HG03565 (cell line): ENCODE measurements around the gene PTCH1.

Source experiments
- ATAC-seq: cut with Tn5 transposase; IDR thresholded peaks from one replicate; pipeline ENCODE4 v1.9.1; 2021; ENCODE audit warnings: mild to moderate bottlenecking, moderate library complexity; ENCODE audit not compliant: unreplicated experiment

The PTCH1 gene

GRCh38 chr9:95468791-95469190 lies 48.0 kb downstream of the PTCH1 start:
- ATAC-seq = no peak

DNA sequence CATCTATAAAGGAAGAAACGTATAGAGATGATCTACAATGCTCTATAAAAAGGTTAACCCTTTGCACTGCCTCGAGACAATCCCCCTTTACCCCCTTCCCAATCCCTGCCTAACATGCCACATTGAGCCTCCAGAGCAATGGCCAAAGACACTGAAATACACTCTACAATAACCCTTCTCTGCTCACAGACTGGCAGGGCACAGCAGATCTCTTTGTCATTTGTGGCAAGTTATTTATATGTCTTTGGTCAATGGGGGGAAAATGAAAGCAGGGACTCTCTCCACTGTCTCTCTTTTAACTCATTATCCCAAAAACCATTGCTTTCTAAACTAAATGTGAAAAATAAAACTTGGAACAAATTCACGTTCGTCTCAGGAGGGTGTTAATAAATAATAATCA lies 51.7 kb downstream of the PTCH1 start:
- ATAC-seq = no peak

DNA sequence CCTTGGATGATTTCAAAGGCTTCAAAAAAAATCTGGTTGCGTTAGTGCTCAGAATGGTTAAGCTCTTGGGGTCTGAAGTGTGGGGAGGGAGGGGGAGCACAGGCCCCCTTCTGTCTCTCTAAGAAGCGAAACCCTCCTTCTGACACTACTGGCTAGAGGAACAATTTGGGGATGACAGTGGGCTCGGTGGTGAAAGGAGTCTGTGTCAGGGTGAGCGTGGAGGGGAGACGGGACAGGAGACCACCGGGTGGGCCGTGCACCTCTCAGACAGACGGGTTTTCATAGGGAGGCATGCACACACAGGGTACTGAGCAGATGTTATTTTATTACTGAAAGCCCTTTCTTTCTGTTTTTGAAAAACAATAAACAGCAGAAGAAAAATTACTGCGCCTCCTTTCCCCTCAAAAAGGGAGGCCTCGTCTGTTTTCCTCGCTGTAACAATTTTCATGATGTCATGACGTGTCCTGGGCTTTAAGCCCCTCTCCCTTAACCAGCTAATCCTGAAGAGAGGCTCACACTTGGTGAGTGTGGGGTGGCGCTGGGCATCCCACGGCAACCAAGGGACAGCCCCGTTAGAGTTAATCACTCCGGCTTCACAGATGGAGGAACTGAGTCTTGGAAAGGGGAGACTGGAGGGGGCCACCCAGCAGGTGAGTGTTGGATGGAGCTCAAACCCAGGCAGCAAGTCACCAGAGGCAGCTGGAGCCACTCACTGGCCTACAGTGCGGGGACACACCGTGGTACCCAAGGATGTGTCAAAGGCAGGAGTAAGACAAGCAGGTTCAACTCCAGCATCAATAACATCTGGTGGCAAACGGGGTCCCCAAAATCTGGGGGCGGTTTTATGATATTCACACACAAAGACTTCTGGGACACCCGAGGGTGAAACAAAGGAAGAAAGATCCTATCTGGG lies 53.4 kb downstream of the PTCH1 start:
- ATAC-seq = no peak

- peak; percentile 92 for ATAC-seq
Measured at GRCh38 chr9:95462249-95463147, 54.3 kb downstream of the PTCH1 start.

- no peak for ATAC-seq
Measured at GRCh38 chr9:95461448-95462248, 55.1 kb downstream of the PTCH1 start.

DNA sequence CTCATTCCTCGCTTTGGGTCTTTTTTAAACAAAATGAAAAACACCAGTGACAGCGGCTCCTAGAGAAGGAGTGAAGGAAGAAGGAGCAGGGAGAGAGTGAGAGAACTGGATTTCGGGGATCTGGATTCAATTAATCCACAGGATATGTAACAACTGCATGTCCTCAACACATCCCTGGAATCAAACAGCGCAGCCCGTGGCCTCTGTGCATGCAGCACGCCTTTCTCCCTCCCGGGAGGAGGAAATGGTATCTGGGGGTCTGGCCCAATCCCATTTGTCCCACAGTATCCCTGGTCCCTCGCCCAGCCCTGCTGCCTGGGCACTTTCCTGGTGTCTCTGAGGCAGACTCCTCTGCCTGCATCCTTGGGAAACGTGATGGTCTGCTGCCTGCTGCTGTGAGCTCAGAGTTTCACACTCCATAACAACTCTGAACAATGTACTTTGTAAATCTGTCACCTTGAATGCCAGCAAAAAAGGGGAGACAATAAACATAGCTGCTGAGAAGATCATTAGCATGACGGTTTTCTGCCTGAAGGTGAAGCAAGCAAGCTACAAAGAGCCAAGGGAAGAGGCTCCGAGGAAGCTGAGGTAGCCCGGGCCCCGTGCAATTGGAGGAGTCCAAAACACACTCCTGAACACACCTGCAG lies 56.1 kb downstream of the PTCH1 start:
- no peak for ATAC-seq

DNA sequence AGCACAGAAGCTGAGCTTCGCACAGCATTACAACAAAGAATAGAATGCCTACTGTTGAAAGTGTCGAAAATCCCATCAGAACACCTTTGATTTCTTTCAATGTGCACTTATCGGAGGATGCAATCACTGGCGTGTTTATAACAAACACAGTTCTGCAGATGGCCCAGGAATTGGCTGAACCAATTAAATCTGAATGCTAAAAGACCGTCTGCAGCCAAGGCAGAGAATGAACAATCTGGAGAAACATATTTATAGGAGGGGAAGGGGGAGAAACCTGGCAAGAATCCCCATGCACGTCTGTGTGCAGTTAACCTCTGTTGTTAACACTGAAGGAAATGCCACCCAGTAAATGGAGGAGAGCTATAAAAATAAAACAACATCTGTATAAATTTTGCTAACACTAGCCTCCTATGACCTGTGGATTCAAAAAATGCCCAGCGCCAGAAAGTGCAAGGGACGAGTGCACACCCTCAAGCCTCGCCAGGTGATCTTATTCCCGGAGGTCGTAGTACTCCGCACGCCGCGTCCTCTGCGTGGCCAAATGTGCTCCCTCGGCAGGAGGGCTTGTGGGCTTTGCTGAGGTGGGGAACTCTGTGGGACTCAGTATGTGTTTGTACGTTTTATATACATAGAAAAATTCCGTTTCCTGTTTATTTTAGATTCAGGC lies 56.8 kb downstream of the PTCH1 start:
- no peak for ATAC-seq

DNA sequence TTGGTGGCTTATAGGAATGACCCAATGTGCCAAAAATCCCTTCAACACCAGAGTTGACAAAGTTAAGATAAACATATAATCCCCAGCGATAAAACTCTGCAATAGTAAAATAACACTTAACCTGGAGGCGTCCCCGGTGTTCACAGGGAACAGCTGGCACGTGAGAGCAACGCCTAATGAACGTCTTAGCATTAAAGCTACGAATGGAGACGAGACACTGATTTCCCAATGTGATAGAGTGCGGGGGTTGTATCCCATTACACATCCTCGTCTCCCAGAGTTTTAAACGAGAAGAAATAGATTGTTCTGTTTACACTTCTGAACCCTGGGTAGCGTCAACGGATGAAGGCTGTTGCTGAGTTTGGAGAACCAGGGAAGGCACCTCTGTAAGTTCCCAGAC lies 57.6 kb downstream of the PTCH1 start:
- no peak for ATAC-seq

GRCh38 chr9:95458666-95459065 lies 58.1 kb downstream of the PTCH1 start:
- ATAC-seq = no peak

GRCh38 chr9:95457769-95458168 lies 59.0 kb downstream of the PTCH1 start:
- no peak for ATAC-seq

DNA sequence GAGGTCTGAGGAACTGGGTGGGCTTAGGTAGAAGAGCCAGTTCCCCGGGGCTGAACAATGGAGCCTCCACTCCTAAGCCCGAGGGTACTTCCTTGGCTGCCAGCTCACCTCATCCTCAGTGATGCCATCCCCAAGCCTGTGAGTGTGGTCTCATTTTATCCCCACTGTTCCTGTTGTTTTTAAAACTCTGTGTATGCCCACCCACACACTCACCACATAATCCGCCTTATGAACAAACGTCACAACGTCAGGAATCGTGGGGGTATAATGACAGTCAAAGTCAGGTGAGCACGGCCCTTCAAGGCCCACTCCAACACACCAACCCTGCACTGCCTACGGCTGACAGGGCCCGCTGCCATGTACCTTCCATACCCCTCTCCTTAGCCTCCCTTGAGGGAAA lies 61.1 kb downstream of the PTCH1 start:
- no peak for ATAC-seq

- ATAC-seq = no peak
Measured at GRCh38 chr9:95452176-95452575, 64.6 kb downstream of the PTCH1 start.

- no peak for ATAC-seq
Measured at GRCh38 chr9:95451065-95451426, 65.7 kb downstream of the PTCH1 start.

DNA sequence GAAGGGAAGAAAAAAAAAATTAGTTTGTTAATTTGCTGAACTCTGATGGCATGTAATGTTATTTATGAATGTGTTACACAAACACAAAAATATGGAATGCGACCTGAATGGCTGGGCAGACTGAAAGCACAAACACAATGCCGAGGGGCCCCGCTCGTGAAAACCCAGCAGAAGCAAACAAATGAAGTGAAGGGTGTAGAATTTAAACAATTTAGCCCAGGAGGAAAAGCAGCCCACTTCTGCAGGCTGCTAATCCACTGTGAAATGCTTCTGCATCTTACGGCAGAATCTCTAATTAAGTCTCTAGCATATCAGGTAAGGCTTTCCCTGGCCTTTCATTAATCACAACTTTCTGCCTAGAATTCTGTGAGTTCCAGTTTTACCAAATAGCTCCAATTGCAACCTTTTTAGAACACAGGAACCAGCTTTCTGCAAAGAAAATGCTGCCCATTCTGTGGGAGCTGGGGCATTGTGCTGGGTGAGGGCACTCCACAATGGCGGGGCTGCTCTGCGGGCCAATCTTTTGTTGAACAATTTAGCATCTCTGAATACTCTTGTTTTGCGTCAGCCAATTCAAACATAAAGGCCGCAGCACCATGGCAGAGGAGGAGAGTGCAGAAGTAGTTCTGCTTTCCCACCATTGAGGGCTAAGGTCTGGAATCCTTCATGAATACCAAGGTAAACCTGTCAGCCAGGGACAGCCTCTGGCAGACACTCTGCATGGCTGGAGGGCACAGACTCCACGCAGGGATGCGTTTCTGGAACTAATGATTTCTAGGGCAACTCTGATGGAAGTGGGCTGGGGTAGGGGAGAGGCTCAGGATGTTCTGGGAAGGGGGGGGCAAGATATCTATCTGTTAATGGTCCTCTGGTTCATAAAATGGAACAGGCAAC lies 66.4 kb downstream of the PTCH1 start:
- no peak for ATAC-seq

GRCh38 chr9:95449016-95449415 lies 67.8 kb downstream of the PTCH1 start:
- no peak for ATAC-seq

DNA sequence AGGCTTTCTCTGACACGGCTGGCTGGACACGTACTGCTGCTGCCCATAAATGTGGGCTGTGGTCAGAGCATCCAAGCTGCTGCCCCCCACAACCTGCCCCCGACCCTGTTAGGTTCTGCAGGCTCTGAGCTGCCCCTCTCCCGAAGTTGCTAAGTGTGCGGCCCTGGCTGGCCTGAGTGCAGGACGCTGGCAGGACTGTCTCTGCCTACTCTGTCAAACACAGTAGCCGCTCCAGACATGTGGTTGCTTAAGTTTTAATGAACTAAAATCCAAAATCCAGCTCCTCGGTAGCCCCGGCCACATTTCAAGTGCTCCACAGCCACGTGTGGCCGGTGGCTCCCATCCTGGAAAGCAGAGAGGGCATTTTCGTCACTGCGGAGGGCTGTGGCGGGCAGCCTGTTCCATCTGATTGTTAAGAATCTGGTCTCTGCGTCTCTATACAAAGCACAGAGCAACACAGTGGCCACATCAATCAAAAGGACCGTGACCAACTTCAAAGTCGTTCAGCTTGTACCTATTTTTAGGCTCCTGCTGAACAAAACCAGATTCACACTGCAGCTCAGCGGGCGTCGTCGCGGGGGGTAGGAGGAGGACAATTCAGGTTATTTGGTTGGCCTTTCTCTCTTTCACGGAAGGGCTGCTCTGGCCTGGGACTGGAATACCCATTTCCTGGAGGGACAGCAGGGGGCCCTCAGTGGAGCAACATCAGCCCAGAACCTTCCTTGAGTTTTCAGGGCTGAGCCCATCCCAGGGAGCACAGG lies 68.9 kb downstream of the PTCH1 start:
- no peak for ATAC-seq

- no peak for ATAC-seq
Measured at GRCh38 chr9:95446984-95447383, 69.8 kb downstream of the PTCH1 start.

- ATAC-seq = no peak
Measured at GRCh38 chr9:95446259-95446658, 70.5 kb downstream of the PTCH1 start.
